GM19455 (cell line): Measurements from ENCODE around the gene CASKIN1.

ENCODE experiments used
- ATAC-seq: cut with Tn5 transposase; IDR thresholded peaks from one replicate; pipeline ENCODE4 v1.9.1; 2021; ENCODE audit not compliant: unreplicated experiment

Gene CASKIN1

GRCh38 chr16:2159175-2159838 lies 37.1 kb downstream of the CASKIN1 start:
- ATAC-seq, result no peak

DNA sequence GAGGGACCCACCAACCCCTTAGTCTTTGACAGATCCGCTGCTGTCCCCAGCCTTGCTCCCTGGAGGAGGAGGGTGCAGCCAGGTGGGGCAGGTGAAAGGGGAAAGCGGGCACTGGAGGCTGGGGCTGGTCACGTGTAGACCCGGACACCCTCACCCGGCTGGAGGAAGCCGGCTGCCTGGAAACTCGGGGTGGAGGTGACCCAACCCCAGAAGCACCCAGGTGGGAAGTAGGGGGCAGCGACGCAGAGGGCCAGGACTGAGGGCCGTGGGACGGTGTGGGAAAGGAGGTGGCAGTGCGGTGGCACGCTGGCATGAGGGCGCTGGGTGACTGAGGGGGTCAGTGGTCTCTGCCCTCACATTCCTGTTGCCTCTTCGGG lies 38.2 kb downstream of the CASKIN1 start:
- ATAC-seq, result no peak

DNA sequence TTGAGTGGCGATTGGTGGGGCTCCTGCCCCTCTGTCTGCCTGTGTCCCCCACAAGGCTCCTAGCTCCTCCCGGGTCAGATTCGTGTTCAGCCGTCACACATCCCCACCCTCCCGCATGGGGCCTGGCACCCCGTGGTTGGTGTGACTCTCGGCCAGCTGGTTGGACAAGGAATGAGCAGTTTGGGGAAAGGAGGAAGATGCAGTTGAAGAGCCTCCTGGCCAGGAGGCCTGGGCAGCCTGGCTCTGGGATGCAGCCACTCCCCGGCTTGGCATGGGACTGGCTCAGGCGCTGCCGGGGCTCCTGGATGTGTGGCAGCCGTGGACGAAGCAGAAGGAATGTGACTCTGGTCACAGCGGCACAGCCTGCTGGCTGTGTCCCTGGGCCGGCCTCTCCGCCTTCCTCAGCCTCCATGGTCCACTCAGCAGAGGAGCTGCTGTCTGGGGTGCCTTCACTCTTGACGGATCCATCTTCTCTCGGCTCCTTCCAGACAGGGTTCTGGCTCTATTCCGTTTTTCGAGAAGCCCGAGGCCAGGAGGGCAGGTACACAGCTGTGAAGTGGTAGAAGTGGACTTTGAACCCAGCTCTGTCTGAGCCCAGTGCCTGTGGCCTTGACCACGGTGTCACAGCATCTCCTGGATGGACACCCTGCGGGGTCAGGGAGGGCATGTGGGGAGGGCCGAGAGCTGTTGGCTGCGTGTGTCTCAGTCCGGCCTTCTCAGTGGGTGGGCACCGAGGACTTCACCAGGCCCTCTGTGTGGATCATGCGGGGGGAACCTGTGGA lies 38.7 kb downstream of the CASKIN1 start:
- no peak for ATAC-seq

DNA sequence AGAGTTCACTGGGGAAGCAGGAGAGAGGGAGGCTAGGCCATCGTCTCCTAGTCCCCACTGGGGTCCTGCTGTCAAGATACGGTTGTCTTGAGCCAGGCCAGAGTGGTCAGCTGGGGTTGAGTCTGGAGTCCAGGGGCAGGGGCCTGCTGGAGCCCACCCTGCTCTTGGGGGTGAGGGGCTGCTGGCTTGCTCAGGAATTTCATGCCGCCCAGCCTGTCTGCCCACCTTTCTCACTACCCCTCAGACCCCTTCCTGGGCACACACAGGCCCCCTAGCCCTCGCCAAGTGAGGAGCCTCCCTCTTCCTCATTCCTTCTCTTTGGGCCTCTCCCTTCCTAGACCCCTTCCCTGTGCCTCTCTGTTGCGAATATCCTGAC lies 39.6 kb downstream of the CASKIN1 start:
- no peak for ATAC-seq

DNA sequence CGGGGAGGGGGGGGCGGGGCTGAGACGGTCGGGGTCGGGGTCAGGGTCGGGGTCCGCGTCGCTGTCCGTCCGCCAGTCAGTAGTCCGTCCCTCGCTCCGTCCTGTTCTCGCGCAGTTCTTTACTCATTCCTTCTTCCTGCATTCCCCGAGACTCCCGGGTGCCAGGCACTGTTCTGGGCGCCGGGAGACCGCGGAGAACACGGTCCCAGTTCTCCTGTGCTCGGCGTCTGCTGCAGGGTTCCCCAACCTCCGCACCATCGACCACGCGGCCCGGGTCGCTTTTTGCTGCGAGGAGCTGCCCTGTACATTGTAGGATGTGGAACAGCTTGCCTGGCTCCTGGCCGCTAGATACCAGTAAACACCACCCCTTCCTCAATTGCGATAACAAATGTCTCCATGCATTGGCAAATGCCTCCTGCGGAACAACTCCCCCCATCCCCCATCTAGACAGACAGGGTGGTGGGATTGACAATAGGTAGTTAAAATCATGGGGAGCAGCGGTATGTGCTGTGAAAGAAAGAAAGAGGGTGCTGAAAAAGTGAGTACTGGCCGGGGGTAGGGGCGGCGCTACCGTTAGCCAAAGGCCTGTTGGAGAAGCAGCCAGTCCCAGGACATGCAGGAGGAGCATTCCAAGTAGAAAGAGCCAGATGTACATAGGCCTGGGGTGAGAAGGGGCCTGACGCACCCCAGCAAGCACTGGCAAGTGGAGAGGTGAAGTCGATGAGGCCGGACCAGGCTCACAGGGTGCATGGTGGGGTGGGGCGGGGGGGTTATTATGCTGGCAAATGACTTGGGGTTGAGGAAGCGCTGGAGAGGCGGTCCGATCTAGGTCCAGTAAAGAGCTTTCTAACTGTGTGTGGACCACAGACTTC lies 40.2 kb downstream of the CASKIN1 start:
- no peak for ATAC-seq

- ATAC-seq, result peak; percentile 78
These were observed 41.1 kb downstream of the CASKIN1 start, which contains the start of gene TRAF7 for GRCh38 chr16:2155091-2155950. Gene TRAF7 (plus strand): TSS chr16:2155782. CDS start chr16:2163921, 8,139 bp downstream.

DNA sequence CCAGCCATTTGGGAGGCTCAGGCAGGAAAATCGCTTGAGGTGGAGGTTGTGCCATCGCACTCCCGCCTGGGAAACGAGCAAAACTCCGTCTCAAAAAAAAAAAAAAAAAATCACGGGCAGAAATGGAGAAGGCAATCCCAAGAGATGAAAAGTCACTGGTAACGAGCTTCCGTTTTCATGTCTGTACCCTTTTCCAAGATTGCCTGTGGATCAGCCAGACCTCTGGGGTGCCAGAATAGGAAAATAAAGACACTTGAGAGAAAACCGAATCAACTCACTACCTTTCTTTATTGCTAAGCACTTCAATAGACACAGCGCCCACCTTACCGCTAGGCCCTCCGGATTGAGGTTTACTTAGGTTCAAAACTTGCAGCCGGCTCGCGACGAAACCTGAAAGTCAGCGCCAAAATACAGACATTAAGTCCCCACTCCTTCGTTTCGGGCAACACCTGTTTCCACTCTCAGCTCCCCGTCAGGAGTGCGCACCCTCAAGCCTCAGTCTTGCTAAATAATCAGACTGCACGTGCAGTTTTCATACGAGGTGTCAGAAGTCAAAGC lies 41.8 kb downstream of the CASKIN1 start:
- ATAC-seq, result no peak

DNA sequence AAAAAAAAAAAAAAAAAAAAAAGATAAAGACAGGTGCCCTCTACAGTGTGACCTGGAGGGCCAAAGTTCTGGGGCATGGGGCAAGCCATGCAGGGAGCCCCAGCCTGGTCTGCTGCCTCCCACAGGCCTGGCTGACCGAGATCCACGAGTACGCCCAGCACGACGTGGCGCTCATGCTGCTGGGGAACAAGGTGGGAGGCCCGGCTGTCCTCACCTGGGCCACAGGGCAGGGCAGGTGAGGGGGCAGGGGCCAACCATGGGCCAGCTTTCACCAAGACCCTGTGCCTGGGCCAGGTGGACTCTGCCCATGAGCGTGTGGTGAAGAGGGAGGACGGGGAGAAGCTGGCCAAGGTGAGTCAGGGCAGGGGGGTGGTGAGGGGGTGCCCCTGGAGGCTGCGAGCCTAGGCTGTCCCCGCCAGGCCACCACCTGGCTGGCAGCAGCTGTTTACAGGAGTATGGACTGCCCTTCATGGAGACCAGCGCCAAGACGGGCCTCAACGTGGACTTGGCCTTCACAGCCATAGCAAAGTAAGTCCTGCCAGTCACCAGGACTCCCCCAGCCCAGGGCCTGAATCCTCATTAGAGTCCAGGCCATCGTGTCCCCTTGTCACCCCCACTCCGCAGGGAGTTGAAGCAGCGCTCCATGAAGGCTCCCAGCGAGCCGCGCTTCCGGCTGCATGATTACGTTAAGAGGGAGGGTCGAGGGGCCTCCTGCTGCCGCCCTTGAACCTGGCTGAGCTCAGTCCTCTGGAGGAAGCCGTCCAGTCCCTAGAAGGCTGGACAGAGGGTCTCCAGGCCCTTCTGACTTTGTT lies 43.5 kb downstream of the CASKIN1 start:
- ATAC-seq, result no peak

DNA sequence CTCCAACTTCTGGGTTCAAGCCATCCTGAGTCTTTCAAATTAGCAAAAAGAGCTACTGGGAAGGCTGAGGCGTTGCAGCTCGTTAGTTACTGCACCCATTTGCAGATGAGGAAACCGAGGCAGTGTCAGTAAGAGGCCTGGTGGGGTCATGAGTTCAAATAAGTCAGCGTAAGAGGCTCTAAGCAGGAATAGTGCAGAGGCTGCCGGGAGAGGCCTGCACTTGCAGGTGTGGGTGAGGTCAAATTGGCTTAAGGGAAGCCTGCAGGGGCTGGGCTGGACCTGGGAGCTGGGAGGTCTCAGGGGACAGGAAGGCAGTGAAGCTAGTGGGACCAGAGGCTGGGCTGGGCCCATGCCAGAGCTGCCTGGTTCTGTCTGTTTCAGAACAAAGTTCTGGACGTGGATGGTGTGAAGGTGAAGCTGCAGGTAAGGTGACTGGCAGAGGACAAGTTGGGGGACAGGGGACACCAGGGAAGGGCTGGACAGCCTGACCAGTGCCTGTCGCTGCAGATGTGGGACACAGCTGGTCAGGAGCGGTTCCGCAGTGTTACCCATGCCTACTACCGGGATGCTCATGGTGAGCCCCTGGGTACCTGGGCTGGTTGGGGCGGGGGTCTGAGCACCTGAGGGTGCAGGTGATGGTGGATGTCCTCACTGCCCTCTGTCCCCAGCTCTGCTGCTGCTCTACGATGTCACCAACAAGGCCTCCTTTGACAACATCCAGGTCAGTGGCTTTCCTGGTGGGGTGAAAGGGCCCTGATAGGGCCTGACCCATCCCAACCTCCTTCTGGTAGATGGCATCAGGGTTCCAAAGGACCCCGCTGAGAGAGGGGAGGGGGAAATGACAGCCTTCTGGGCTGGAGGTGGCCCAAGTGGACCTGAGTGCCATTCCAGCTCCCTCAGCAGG lies 45.0 kb downstream of the CASKIN1 start:
- ATAC-seq, result no peak

GRCh38 chr16:2150418-2151187 lies 45.8 kb downstream of the CASKIN1 start:
- no peak for ATAC-seq

DNA sequence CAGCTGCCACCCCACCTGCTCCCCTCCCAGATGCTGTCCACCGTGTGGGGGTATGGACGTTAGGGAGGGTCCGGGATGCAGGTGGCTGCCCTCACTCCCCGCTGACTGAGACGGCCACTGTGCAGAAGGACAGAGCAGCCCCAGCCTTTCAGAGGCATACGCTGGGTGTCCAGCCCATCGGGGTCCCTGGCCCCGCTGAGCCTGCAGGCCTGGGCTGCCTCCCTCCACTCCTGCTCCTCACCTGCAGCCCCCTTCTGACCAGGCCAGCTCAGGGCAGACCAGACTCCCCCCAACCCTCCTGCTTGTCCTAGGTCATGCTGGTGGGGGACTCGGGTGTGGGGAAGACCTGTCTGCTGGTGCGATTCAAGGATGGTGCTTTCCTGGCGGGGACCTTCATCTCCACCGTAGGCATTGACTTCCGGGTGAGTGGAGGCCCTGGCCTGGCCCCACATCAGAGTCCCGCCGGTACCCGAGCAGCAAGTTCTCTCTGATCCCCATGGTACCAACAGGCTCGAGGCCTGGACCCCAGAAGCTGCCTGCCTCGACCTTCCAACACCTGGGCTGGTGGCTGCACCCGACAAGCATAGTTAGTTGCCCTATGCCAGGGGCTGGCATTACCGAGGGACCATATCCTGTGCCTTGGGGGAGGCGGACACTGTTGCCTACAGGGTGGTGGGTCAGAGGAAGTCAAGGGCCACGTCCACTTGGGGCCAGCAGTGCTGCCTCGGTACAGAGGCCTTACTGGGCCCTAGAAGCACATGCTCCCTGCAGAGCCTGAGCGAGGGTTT lies 46.6 kb downstream of the CASKIN1 start:
- no peak for ATAC-seq

- no peak for ATAC-seq
These were observed 47.4 kb downstream of the CASKIN1 start for GRCh38 chr16:2148714-2149629.

DNA sequence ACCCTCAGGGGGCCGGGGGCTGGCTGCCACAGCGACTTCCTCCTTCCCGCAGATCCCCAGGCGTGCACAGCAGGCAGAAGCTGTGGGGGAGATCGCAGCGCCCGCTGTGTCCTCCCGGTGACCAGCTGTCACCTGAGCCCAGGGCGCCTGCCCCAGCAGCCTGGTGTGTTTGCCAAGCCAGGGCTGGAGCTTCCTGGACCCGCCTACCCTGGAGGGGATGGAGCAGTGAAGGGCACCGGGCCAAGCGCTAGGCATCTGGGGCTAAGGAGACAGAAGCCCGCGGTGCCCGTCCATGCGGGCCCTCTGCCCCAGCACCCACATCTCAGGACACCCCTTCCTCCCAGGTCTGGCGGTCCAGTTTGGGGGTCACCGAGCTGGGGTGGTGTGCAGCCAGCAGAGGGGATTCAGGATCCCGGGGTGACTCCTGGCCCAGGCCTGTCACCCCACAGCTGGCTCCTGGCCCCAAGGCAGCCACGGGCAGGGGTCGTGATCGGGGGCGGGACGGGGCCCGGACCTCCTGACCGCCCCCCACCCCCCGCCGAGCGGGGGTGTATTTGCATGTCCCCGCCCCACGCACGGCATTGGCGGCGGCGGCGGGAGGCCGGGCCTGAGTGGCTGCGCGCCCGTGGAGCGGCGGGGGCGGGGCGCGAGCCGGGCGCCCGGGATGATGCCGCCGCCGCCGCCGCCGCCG lies 48.3 kb downstream of the CASKIN1 start, which contains the start of gene RAB26:
RAB26 (plus strand) TSS at position 645 of the 691 bp plus-strand sequence. CDS start 159 bp downstream, outside the sequence.
- no peak for ATAC-seq

DNA sequence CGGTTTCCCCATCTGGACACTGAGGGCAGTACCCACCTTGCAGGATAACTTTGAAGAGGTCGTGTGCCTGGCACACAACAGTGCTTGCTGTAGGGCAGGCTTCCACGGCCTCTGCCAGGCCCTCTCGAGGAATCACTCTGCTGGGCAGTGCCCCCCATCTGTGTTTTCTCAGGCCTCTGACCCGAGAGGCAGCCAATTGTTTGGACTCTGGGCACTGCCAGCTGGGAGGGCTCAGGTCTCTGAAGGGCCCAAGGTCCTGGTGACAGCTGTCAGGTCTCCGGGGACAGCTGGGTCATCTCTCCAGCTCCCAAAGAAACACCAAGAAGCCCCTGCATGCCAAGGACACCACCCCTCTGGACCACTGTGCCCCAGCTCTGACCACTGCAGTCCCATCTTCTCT lies 49.0 kb downstream of the CASKIN1 start:
- ATAC-seq, result no peak

- ATAC-seq, result no peak
These were observed 50.6 kb downstream of the CASKIN1 start for GRCh38 chr16:2145843-2146242.
